Activated CD4-positive, alpha-beta memory T cell treated with anti-CD3 and anti-CD28 coated beads, Interleukin-2, amount 10 ng/mL, durations not matched to agents 7 days and 5 days (primary cell): ENCODE data around the gene CDCA8. TPM values are rescaled to one million over a fixed set of nuclear protein-coding genes. Genes with fewer than 3 reads are reported as not detected.

Experiments
- CTCF ChIA-PET: fragments of 350-600 bp; sonication (Branson Sonifier 250); formaldehyde crosslinking; loops from one replicate; lab custom pipeline; 2021; ENCODE audit warnings: antibody characterized with exemption, inconsistent platforms; lab: Charles Lee
- POLR2A ChIA-PET: fragments of 350-600 bp; sonication (Branson Sonifier 250); formaldehyde crosslinking; loops from one replicate; lab custom pipeline; 2021; ENCODE audit warnings: antibody characterized with exemption; lab: Charles Lee
- DNase-seq: peaks from one replicate; pipeline ENCODE4 v3.0.0-alpha.2; 2020
- H3K27ac Mint-ChIP-seq: one replicate; pipeline ENCODE4 v1.8.0; 2021; ENCODE audit warnings: mild to moderate bottlenecking, mixed read lengths
- H3K27me3 Mint-ChIP-seq: one replicate; pipeline ENCODE4 v1.8.0; 2021; ENCODE audit warnings: mixed read lengths
- H3K36me3 Mint-ChIP-seq: one replicate; pipeline ENCODE4 v1.8.0; 2021; ENCODE audit warnings: low read depth, mixed read lengths
- H3K4me1 Mint-ChIP-seq: one replicate; pipeline ENCODE4 v1.8.0; 2021; ENCODE audit warnings: mixed read lengths
- H3K4me3 Mint-ChIP-seq: one replicate; pipeline ENCODE4 v1.8.0; 2021; ENCODE audit warnings: mild to moderate bottlenecking, mixed read lengths
- H3K9me3 Mint-ChIP-seq: one replicate; pipeline ENCODE4 v1.8.0; 2021; ENCODE audit warnings: mixed read lengths
- total RNA-seq, 2 experiments: library from RNA; stranded (reverse); gene quantifications; one replicate each; pipeline ENCODE4 v1.2.3, GENCODE V29; 2021

CDCA8 gene
- total RNA-seq, result 10 to 100 TPM; 73.5 to 73.6 TPM

DNA sequence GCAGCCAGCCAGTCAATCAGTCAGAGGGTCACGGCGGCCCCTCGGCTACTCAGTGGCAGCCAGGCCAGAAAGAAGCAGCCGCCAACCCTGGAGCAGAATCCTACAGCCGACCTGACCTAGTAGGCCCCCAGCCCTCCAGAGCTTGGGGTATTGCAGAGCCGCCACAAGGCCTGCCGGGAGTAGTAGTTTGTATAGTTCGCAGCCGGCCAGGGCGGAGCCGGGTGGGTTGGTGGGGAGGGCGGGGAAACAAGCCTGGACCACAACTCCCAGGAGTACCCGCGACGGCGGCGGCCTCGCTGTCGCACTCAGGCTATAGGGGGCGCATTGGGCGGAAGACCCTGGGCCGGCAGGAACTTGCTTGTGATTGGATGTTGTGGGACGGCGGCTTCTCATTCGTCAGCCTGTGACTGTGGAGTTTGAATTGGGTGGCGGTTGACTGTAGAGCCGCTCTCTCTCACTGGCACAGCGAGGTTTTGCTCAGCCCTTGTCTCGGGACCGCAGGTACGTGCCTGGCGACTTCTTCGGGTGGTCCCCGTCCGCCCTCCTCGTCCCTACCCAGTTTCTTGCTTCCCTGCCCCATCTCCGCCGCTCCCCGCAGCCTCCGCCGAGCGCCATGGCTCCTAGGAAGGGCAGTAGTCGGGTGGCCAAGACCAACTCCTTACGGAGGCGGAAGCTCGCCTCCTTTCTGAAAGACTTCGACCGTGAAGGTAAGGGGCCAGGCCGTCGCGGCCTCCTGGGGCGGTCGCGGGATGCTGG, at the start of gene CDCA8:
CDCA8 (plus strand) TSS at position 439 of the 756 bp plus-strand sequence; CDS start at position 614, 175 bp downstream.
- peaks cover 63% of the 10 kb centered on the region for H3K4me1 Mint-ChIP-seq
- peak within 1 kb of the TSS; percentile 97 for H3K4me3 Mint-ChIP-seq
- ChIA-PET POLR2A (interaction anchor here (0.6 to 4.6 kb wide), 27 partner anchors 9 to 1471 kb away, joined by 3 to 38 read pairs (median 4); partner anchors contain the start of genes C1orf122, GNL2, MEAF6 and MTF1), CTCF (interaction anchor here (0.7 to 5.3 kb wide), 8 partner anchors 9 to 216 kb away, joined by 3 to 34 read pairs (median 4); partner anchors contain the start of genes MEAF6 and MTF1)
- H3K36me3 Mint-ChIP-seq, result peaks cover 35% of the 10 kb centered on the region
- H3K9me3 Mint-ChIP-seq, result no peaks in the 10 kb centered on the region
- peak within 1 kb of the TSS; percentile 90 for H3K27ac Mint-ChIP-seq
- H3K27me3 Mint-ChIP-seq, result no peaks in the 10 kb centered on the region
- DNase-seq, result peak; percentile 99

DNA sequence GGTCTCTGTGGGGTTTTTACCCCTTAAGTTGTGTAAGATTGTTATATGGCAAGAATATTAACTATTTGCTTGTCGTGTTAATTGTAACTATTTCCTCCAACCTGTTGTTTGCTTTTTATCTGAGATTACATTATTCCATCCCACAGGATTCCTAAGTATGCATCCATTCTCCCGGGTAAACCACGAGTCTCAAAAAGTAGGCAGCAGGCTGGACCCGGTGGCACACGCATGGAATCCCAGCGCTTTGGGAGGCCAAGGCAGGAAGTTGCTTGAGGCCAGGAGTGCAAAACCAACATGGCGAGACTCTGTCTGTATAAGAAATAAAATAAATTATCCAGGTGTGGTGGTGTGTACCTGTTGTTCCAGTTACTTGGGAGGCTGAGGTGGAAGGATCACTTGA, 45.0 kb upstream of the CDCA8 start:
- H3K27ac Mint-ChIP-seq, result no peak overlapping the region
- no peak for DNase-seq
- CTCF ChIA-PET, result no interaction called here
- no peak overlapping the region for H3K4me3 Mint-ChIP-seq
- POLR2A ChIA-PET, result no interaction called here
- no peaks in the 10 kb centered on the region for H3K36me3 Mint-ChIP-seq
- no peaks in the 10 kb centered on the region for H3K9me3 Mint-ChIP-seq
- peaks cover 18% of the 10 kb centered on the region for H3K27me3 Mint-ChIP-seq
- no peaks in the 10 kb centered on the region for H3K4me1 Mint-ChIP-seq

GRCh38 chr1:37650173-37650572, 42.1 kb upstream of the CDCA8 start:
- Mint-ChIP-seq H3K27me3 (peaks cover 6% of the 10 kb centered on the region), H3K36me3 (no peaks in the 10 kb centered on the region), H3K4me1 (no peaks in the 10 kb centered on the region), H3K4me3 (no peak overlapping the region), H3K27ac (no peak overlapping the region), H3K9me3 (no peaks in the 10 kb centered on the region)
- CTCF ChIA-PET, result no interaction called here
- no peak for DNase-seq
- POLR2A ChIA-PET, result no interaction called here

- ChIA-PET CTCF (no interaction called here), POLR2A (no interaction called here)
- Mint-ChIP-seq H3K4me1 (no peaks in the 10 kb centered on the region), H3K27ac (no peak overlapping the region), H3K4me3 (no peak overlapping the region), H3K27me3 (peaks cover 6% of the 10 kb centered on the region), H3K36me3 (no peaks in the 10 kb centered on the region), H3K9me3 (no peaks in the 10 kb centered on the region)
- DNase-seq, result no peak
Observed at GRCh38 chr1:37650721-37651120, 41.6 kb upstream of the CDCA8 start.

DNA sequence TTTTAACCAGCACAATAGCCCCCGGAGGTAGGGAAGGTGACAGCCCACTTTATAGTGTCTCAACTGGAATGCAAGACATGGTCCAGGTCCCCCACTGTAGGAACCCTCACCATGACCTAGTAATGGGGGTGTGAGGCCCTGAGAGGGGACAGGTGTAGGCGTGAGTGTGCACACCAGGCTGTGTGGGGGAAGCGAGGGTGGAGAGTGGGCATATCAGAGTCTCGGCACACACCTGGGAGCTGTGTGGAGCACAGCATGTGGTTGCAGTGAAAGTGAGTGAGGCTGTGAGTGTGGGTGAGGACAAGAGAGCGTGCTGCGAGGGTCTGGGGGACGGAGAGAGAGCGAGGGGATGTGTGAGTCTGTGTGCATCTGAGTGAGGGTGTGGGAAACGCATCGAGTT, 40.5 kb upstream of the CDCA8 start:
- Mint-ChIP-seq H3K36me3 (no peaks in the 10 kb centered on the region), H3K4me1 (no peaks in the 10 kb centered on the region), H3K27ac (no peak overlapping the region), H3K4me3 (no peak overlapping the region), H3K27me3 (peaks cover 9% of the 10 kb centered on the region), H3K9me3 (no peaks in the 10 kb centered on the region)
- ChIA-PET POLR2A (no interaction called here), CTCF (no interaction called here)
- DNase-seq, result no peak

DNA sequence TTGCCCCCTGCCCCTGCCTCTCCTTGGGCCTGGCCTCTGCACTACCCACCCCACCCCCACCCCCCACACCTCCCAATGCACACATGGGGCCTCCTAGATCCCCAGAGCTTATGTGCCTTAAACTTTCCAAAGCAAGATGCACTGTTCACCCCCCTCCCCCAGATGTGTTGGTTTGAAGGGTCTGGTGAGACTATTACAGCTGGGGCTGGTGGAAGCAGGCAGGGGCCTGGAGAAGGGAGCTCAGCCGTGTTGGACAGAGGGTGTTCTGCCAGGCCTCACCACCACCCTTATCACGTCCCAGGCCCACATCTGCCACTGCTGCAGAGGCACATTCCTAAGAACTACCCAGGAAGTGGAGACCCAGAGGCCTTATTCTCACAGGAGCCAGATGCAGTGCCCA, 39.3 kb upstream of the CDCA8 start:
- Mint-ChIP-seq H3K4me1 (no peaks in the 10 kb centered on the region), H3K36me3 (no peaks in the 10 kb centered on the region), H3K27me3 (peaks cover 11% of the 10 kb centered on the region), H3K27ac (no peak overlapping the region), H3K4me3 (no peak overlapping the region), H3K9me3 (no peaks in the 10 kb centered on the region)
- no peak for DNase-seq
- POLR2A ChIA-PET, result no interaction called here
- CTCF ChIA-PET, result no interaction called here

DNA sequence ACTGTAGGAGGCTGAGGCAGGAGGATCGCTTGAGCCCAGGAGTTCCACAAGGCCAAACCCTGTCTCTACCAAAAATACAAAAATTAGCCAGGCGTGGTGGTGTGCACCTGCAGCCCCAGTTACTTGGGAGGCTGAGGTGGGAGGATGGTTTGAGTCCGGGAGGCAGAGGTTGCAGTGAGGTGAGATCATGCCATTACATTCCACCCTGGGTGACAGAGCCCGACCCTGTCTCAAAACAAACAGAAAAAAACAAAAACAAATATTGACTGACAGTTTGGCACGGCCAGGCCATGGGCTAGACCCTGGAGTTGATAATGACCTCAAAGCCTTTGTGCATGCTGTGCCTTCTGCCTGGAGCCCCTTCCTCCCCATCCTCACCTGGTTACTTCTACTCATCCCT, 38.4 kb upstream of the CDCA8 start:
- DNase-seq, result no peak
- Mint-ChIP-seq H3K27me3 (peaks cover 9% of the 10 kb centered on the region), H3K27ac (no peak overlapping the region), H3K9me3 (no peaks in the 10 kb centered on the region), H3K4me1 (no peaks in the 10 kb centered on the region), H3K4me3 (no peak overlapping the region), H3K36me3 (no peaks in the 10 kb centered on the region)
- ChIA-PET CTCF (no interaction called here), POLR2A (no interaction called here)

DNA sequence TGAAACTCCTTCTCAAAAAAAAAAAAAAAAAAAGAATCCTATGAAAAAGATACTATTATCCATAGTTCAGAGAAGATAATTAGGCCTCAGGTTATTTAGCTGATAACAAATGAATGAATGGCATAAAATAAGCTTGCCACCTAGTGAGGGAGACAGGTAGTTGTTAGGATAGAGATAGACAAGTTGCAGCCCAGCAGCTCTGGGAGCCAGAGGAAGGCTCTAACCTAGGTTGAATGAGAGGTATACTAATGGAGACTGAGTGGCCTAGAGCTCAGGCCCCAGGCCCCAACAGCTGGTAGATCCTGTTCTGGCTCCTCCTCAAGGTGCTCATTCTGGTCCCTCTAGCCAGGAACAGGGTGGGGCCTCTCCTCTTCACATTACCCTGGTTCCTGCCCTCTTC, 37.0 kb upstream of the CDCA8 start:
- peaks cover 14% of the 10 kb centered on the region for H3K27me3 Mint-ChIP-seq
- ChIA-PET CTCF (interaction anchor here (0.7 kb wide), 1 partner anchor 1031 kb away, joined by 3 read pairs; no protein-coding TSS in a partner anchor), POLR2A (no interaction called here)
- H3K36me3 Mint-ChIP-seq, result no peaks in the 10 kb centered on the region
- H3K4me3 Mint-ChIP-seq, result no peak overlapping the region
- no peak for DNase-seq
- no peak overlapping the region for H3K27ac Mint-ChIP-seq
- H3K4me1 Mint-ChIP-seq, result no peaks in the 10 kb centered on the region
- H3K9me3 Mint-ChIP-seq, result no peaks in the 10 kb centered on the region

DNA sequence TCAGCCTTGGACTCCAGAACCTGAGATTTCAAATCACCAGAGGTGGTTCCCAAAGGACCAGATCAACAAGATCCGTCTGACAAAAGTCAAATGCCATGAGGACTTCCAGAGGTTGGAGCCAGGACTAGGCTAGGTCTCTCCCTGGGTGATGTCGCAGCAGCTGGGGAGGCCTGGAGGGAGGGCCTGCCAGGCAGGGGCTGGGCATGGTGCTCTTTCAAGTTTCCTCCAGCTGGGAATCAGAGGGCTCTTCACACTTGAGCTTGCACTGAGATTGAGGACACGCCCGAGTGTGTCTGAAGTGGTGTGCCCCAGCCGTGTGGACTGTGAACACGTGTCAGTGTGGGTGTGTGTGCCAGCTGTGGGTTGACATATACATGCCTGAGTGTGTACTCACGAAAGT, 36.3 kb upstream of the CDCA8 start:
- no peak for DNase-seq
- Mint-ChIP-seq H3K9me3 (no peaks in the 10 kb centered on the region), H3K4me3 (no peak overlapping the region), H3K27ac (no peak overlapping the region), H3K4me1 (no peaks in the 10 kb centered on the region), H3K27me3 (peaks cover 16% of the 10 kb centered on the region), H3K36me3 (no peaks in the 10 kb centered on the region)
- ChIA-PET POLR2A (no interaction called here), CTCF (no interaction called here)

- H3K4me1 Mint-ChIP-seq, result no peaks in the 10 kb centered on the region
- CTCF ChIA-PET, result no interaction called here
- no peak for DNase-seq
Observed at GRCh38 chr1:37656881-37657280, 35.4 kb upstream of the CDCA8 start.

GRCh38 chr1:37657620-37658412, 34.5 kb upstream of the CDCA8 start:
- CTCF ChIA-PET, result no interaction called here
- H3K9me3 Mint-ChIP-seq, result no peaks in the 10 kb centered on the region
- no peak overlapping the region for H3K27ac Mint-ChIP-seq
- DNase-seq, result no peak
- POLR2A ChIA-PET, result no interaction called here
- H3K36me3 Mint-ChIP-seq, result no peaks in the 10 kb centered on the region
- no peak overlapping the region for H3K4me3 Mint-ChIP-seq
- no peaks in the 10 kb centered on the region for H3K4me1 Mint-ChIP-seq
- H3K27me3 Mint-ChIP-seq, result peaks cover 16% of the 10 kb centered on the region

More at GRCh38 chr1:37656881-37657280, 35.4 kb upstream of the CDCA8 start:
- POLR2A ChIA-PET, result no interaction called here
- H3K36me3 Mint-ChIP-seq, result no peaks in the 10 kb centered on the region
- H3K4me3 Mint-ChIP-seq, result no peak overlapping the region
- peaks cover 16% of the 10 kb centered on the region for H3K27me3 Mint-ChIP-seq
- H3K9me3 Mint-ChIP-seq, result no peaks in the 10 kb centered on the region
- no peak overlapping the region for H3K27ac Mint-ChIP-seq

GRCh38 chr1:37658486-37658885, 33.8 kb upstream of the CDCA8 start:
- H3K9me3 Mint-ChIP-seq, result no peaks in the 10 kb centered on the region
- no peak overlapping the region for H3K27ac Mint-ChIP-seq
- H3K36me3 Mint-ChIP-seq, result no peaks in the 10 kb centered on the region
- no peaks in the 10 kb centered on the region for H3K4me1 Mint-ChIP-seq
- peaks cover 16% of the 10 kb centered on the region for H3K27me3 Mint-ChIP-seq
- DNase-seq, result no peak
- no peak overlapping the region for H3K4me3 Mint-ChIP-seq
- ChIA-PET CTCF (no interaction called here), POLR2A (no interaction called here)

- CTCF ChIA-PET, result no interaction called here
- Mint-ChIP-seq H3K27ac (no peak overlapping the region), H3K27me3 (peaks cover 14% of the 10 kb centered on the region), H3K9me3 (no peaks in the 10 kb centered on the region), H3K4me1 (no peaks in the 10 kb centered on the region), H3K4me3 (no peak overlapping the region), H3K36me3 (no peaks in the 10 kb centered on the region)
- no peak for DNase-seq
- POLR2A ChIA-PET, result no interaction called here
Observed at GRCh38 chr1:37660664-37661063, 31.7 kb upstream of the CDCA8 start.
